Caco-2 (cell line): ENCODE results near the gene CUL4A. TPM values are rescaled to one million over a fixed set of nuclear protein-coding genes. Genes with fewer than 3 reads are reported as not detected.

ENCODE experiments used
- BruUV-seq: library from RNA; stranded (reverse); fragments of 400-500 nt; replicated peaks from 2 replicates; lab custom pipeline; 2021; lab: Mats Ljungman, UMichigan
- CTCF ChIA-PET: fragments of 300-600 bp; sonication (Branson Sonifier 250); formaldehyde crosslinking; loops from one replicate; lab custom pipeline; 2022; ENCODE audit warnings: antibody characterized with exemption; lab: Charles Lee
- POLR2A ChIA-PET: fragments of 300-600 bp; sonication (Branson Sonifier 250); formaldehyde crosslinking; loops from one replicate; lab custom pipeline; 2022; ENCODE audit warnings: antibody characterized with exemption; lab: Charles Lee
- DNase-seq, 2 experiments: peaks; one replicate each; pipeline versions ENCODE4 v3.0.0 to v3.0.0-alpha.2; 2020 to 2022
- H3K27me3 ChIP-seq: replicated peaks from 2 replicates; pipeline ENCODE4 v1.6.0; 2011; ENCODE audit warnings: low read length; ENCODE audit not compliant: control insufficient read depth, insufficient read depth
- H3K36me3 ChIP-seq: 2 replicates; pipeline ENCODE4 v1.5.1; 2011; ENCODE audit warnings: low read length; ENCODE audit not compliant: control insufficient read depth, insufficient read depth
- H3K4me1 ChIP-seq: fragments of 250-450 bp; sonication (Bioruptor Pico); 2 replicates; pipeline ENCODE4 v1.5.1; 2020; ENCODE audit warnings: mild to moderate bottlenecking
- H3K4me3 ChIP-seq: 2 replicates; pipeline ENCODE4 v1.5.1; 2011; ENCODE audit warnings: low read depth, mild to moderate bottlenecking, control low read depth, low read length
- H3K9me3 ChIP-seq: fragments of 250-450 bp; sonication (Bioruptor Pico); 2 replicates; pipeline ENCODE4 v1.5.1; 2020; ENCODE audit warnings: mild to moderate bottlenecking, moderate library complexity
- H3K27ac Mint-ChIP-seq: one replicate; pipeline ENCODE4 v1.8.0; 2022; ENCODE audit warnings: mixed read lengths; ENCODE audit not compliant: unreplicated experiment
- H3K27me3 Mint-ChIP-seq: one replicate; pipeline ENCODE4 v1.8.0; 2022; ENCODE audit warnings: mixed read lengths; ENCODE audit not compliant: insufficient read depth, unreplicated experiment
- H3K36me3 Mint-ChIP-seq: one replicate; pipeline ENCODE4 v1.8.0; 2022; ENCODE audit warnings: mild to moderate bottlenecking, mixed read lengths; ENCODE audit not compliant: insufficient read depth, unreplicated experiment
- H3K4me1 Mint-ChIP-seq: one replicate; pipeline ENCODE4 v1.8.0; 2022; ENCODE audit warnings: low read depth, mixed read lengths; ENCODE audit not compliant: unreplicated experiment
- H3K4me3 Mint-ChIP-seq: one replicate; pipeline ENCODE4 v1.8.0; 2022; ENCODE audit warnings: mild to moderate bottlenecking, moderate library complexity, mixed read lengths; ENCODE audit not compliant: unreplicated experiment
- H3K9me3 Mint-ChIP-seq: one replicate; pipeline ENCODE4 v1.8.0; 2022; ENCODE audit warnings: mixed read lengths; ENCODE audit not compliant: unreplicated experiment
- intact Hi-C: fragments of 100-400 bp; cut with micrococcal nuclease; formaldehyde crosslinking; loops from one replicate; pipeline ENCODE4 v1.10.0; 2022; ENCODE audit not compliant: unreplicated experiment
- total RNA-seq: library from RNA; stranded (reverse); gene quantifications from 2 replicates; pipeline ENCODE4 v1.2.3, GENCODE V29; 2022
- TF ChIP-seq, protein P1 (sequence below), 2 experiments: fragments of 200-600 bp in 1 of 2; IDR thresholded peaks; 1 replicate in 1 of 2; 2 replicates in 1 of 2; pipeline versions ENCODE4 v1.5.1 to v1.8.0; 2011 to 2022; ENCODE audit warnings: antibody characterized with exemption in 1 of 2, control low read depth in 1 of 2, inconsistent platforms in 1 of 2, low read depth in 1 of 2, low read length in 1 of 2, mild to moderate bottlenecking in 1 of 2, moderate library complexity in 1 of 2; ENCODE audit not compliant: insufficient read depth in 1 of 2, severe bottlenecking in 1 of 2, unreplicated experiment in 1 of 2

Gene CUL4A
- total RNA-seq, 1 experiment from 2014 or later: 125 TPM

GRCh38 chr13:113273321-113273720 lies 63.9 kb downstream of the CUL4A start:
- BruUV-seq: no TSS peak
- Mint-ChIP-seq H3K36me3 (peaks cover 29% of the 10 kb centered on the region), H3K27me3 (no peaks in the 10 kb centered on the region), H3K9me3 (peaks cover 2% of the 10 kb centered on the region), H3K4me1 (peaks cover 21% of the 10 kb centered on the region), H3K4me3 (no peak overlapping the region), H3K27ac (peak overlapping the region; percentile 10)
- Histone ChIP-seq H3K36me3 (no peaks in the 10 kb centered on the region), H3K4me1 (peaks cover 17% of the 10 kb centered on the region), H3K27me3 (no peaks in the 10 kb centered on the region), H3K9me3 (no peaks in the 10 kb centered on the region), H3K4me3 (no peak overlapping the region)
- intact Hi-C loops: no loop called here
- ChIA-PET CTCF (no interaction called here), POLR2A (no interaction called here)
- DNase-seq: no peak
- TF ChIP-seq, protein P1, sequence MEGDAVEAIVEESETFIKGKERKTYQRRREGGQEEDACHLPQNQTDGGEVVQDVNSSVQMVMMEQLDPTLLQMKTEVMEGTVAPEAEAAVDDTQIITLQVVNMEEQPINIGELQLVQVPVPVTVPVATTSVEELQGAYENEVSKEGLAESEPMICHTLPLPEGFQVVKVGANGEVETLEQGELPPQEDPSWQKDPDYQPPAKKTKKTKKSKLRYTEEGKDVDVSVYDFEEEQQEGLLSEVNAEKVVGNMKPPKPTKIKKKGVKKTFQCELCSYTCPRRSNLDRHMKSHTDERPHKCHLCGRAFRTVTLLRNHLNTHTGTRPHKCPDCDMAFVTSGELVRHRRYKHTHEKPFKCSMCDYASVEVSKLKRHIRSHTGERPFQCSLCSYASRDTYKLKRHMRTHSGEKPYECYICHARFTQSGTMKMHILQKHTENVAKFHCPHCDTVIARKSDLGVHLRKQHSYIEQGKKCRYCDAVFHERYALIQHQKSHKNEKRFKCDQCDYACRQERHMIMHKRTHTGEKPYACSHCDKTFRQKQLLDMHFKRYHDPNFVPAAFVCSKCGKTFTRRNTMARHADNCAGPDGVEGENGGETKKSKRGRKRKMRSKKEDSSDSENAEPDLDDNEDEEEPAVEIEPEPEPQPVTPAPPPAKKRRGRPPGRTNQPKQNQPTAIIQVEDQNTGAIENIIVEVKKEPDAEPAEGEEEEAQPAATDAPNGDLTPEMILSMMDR (IDR thresholded peaks at IDR 0.05; ENCODE audit: insufficient read depth in 1 of 2, low read depth in 1 of 2, low read length in 1 of 2, severe bottlenecking in 1 of 2, unreplicated experiment in 1 of 2): no peak

DNA sequence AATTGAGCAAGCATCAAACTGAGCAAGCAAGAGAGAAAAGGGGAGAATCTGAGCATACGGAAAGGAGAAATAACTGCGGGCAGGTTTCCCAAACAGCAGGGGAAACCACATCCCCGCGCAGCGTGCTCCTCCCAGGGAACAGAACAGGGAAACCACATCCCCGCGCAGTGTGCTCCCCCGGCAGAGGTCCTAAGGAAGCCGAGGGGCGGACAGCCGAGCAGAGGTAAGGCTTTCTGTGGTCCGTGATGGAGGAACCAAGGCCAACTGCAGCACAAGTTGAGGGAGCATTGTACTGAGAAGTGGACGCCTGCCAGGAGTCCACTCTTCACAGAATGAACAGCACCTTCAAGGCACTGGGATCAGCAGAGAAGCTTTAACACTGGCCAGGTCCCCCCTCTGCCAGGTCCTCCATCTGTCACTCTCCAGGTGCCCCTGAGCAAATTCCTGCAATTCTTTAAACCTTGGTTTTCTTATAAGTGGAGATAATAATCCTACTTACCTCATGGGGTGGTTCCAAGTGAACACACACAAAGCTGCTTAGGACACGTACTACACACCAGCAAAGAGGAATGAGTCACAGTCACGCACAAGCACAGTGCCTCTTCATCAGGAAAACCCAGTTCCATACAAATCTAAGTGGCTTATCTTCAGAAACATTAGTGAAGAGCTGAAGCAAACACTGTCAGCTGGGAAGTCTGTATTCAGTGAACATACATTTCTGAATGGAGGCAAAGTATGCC lies 64.6 kb downstream of the CUL4A start:
- Histone ChIP-seq H3K4me3 (no peak overlapping the region), H3K36me3 (no peaks in the 10 kb centered on the region), H3K9me3 (no peaks in the 10 kb centered on the region), H3K4me1 (peaks cover 17% of the 10 kb centered on the region), H3K27me3 (no peaks in the 10 kb centered on the region)
- peak; percentile 26 to 47 for DNase-seq
- H3K27me3 Mint-ChIP-seq: no peaks in the 10 kb centered on the region
- peaks cover 18% of the 10 kb centered on the region for H3K4me1 Mint-ChIP-seq
- H3K4me3 Mint-ChIP-seq: no peak overlapping the region
- BruUV-seq: no TSS peak
- CTCF ChIA-PET: no interaction called here
- TF ChIP-seq, protein P1 (IDR thresholded peaks at IDR 0.05; ENCODE audit: insufficient read depth in 1 of 2, low read depth in 1 of 2, low read length in 1 of 2, severe bottlenecking in 1 of 2, unreplicated experiment in 1 of 2): no peak
- intact Hi-C loops: no loop called here
- H3K27ac Mint-ChIP-seq: peak overlapping the region; percentile 10
- H3K9me3 Mint-ChIP-seq: peaks cover 9% of the 10 kb centered on the region
- H3K36me3 Mint-ChIP-seq: peaks cover 24% of the 10 kb centered on the region
- POLR2A ChIA-PET: no interaction called here

- H3K36me3 Mint-ChIP-seq: peaks cover 17% of the 10 kb centered on the region
- ChIA-PET CTCF (no interaction called here), POLR2A (no interaction called here)
- peaks cover 18% of the 10 kb centered on the region for H3K4me1 Mint-ChIP-seq
- no peak overlapping the region for H3K4me3 ChIP-seq
- peak overlapping the region; percentile 3 for H3K4me3 Mint-ChIP-seq
- DNase-seq: no peak
- intact Hi-C loops: loop anchor here (1.0 kb wide), 3 partner anchors 18 to 120 kb away; no protein-coding TSS in a partner anchor
- H3K9me3 Mint-ChIP-seq: peaks cover 10% of the 10 kb centered on the region
- H3K36me3 ChIP-seq: no peaks in the 10 kb centered on the region
- H3K27me3 ChIP-seq: no peaks in the 10 kb centered on the region
- TF ChIP-seq, protein P1 (IDR thresholded peaks at IDR 0.05; ENCODE audit: insufficient read depth in 1 of 2, low read depth in 1 of 2, low read length in 1 of 2, severe bottlenecking in 1 of 2, unreplicated experiment in 1 of 2): no peak
- no peaks in the 10 kb centered on the region for H3K9me3 ChIP-seq
- no TSS peak for BruUV-seq
- peak overlapping the region; percentile 10 for H3K27ac Mint-ChIP-seq
- H3K4me1 ChIP-seq: peaks cover 17% of the 10 kb centered on the region
- no peaks in the 10 kb centered on the region for H3K27me3 Mint-ChIP-seq
Observed at GRCh38 chr13:113274721-113275120, 65.3 kb downstream of the CUL4A start.
